ENCODE measurements around the gene ZNF263.

Gene ZNF263

GRCh38 chr16:3282730-3283542 lies at the start of gene ZNF263:
TSS of gene ZNF263 (plus strand) at chr16:3283491. CDS start at chr16:3283819, 328 bp downstream.
- Histone ChIP-seq H3K4me3 (ENCODE audit: low read depth in 1 of 5, low read length in 5 of 5) (peak within 1 kb of the TSS; percentile 75 to 94 (median 89)), H3K27ac (ENCODE audit: low read depth, low read length) (peak within 1 kb of the TSS; percentile 97), H3K9me3 (ENCODE audit: control insufficient read depth in 5 of 5, low read length in 5 of 5) (peaks cover 0 to 26% (median 11%) of the 10 kb centered on the region in 5 donors), H3K9ac (ENCODE audit: low read length in 5 of 5) (peak within 1 kb of the TSS; percentile 92 to 99 (median 94)), H3K4me1 (ENCODE audit: control insufficient read depth in 5 of 5, insufficient read depth in 5 of 5, low read length in 5 of 5) (peaks cover 10 to 36% (median 27%) of the 10 kb centered on the region in 5 donors), H3K27me3 (ENCODE audit: control insufficient read depth in 5 of 5, insufficient read depth in 4 of 5, low read length in 5 of 5) (no peaks in the 10 kb centered on the region), H3K36me3 (ENCODE audit: control insufficient read depth in 5 of 5, insufficient read depth in 5 of 5, low read length in 5 of 5) (peaks cover 7 to 21% (median 19%) of the 10 kb centered on the region in 5 donors)

GRCh38 chr16:3234543-3234856 lies 48.8 kb upstream of the ZNF263 start:
- Histone ChIP-seq H3K9ac (ENCODE audit: low read length in 5 of 5) (peak overlapping the region; percentile 89 to 99 (median 99)), H3K27ac (ENCODE audit: low read depth, low read length) (peak overlapping the region; percentile 92), H3K36me3 (ENCODE audit: control insufficient read depth in 5 of 5, insufficient read depth in 5 of 5, low read length in 5 of 5) (peaks cover 22 to 35% (median 32%) of the 10 kb centered on the region in 5 donors), H3K4me3 (ENCODE audit: low read depth in 1 of 5, low read length in 5 of 5) (peak overlapping the region; percentile 86 to 99 (median 96)), H3K9me3 (ENCODE audit: control insufficient read depth in 5 of 5, low read length in 5 of 5) (peaks cover 0 to 14% (median 8%) of the 10 kb centered on the region in 5 donors), H3K4me1 (ENCODE audit: control insufficient read depth in 5 of 5, insufficient read depth in 5 of 5, low read length in 5 of 5) (peaks cover 2 to 14% (median 12%) of the 10 kb centered on the region in 5 donors), H3K27me3 (ENCODE audit: control insufficient read depth in 5 of 5, insufficient read depth in 4 of 5, low read length in 5 of 5) (no peaks in the 10 kb centered on the region)

- peak within 1 kb of the TSS; percentile 86 to 99 (median 96) for H3K4me3 ChIP-seq (ENCODE audit: low read depth in 1 of 5, low read length in 5 of 5)
- peak within 1 kb of the TSS; percentile 92 for H3K27ac ChIP-seq (ENCODE audit: low read depth, low read length)
- no peaks in the 10 kb centered on the region for H3K27me3 ChIP-seq (ENCODE audit: control insufficient read depth in 5 of 5, insufficient read depth in 4 of 5, low read length in 5 of 5)
- peaks cover 0 to 14% (median 7%) of the 10 kb centered on the region in 5 donors for H3K9me3 ChIP-seq (ENCODE audit: control insufficient read depth in 5 of 5, low read length in 5 of 5)
- H3K4me1 ChIP-seq (ENCODE audit: control insufficient read depth in 5 of 5, insufficient read depth in 5 of 5, low read length in 5 of 5): peaks cover 2 to 14% (median 12%) of the 10 kb centered on the region in 5 donors
- peak within 1 kb of the TSS; percentile 89 to 99 (median 99) for H3K9ac ChIP-seq (ENCODE audit: low read length in 5 of 5)
- H3K36me3 ChIP-seq (ENCODE audit: control insufficient read depth in 5 of 5, insufficient read depth in 5 of 5, low read length in 5 of 5): peaks cover 20 to 30% (median 29%) of the 10 kb centered on the region in 5 donors
Observed at GRCh38 chr16:3234857-3235561, 48.3 kb upstream of the ZNF263 start, which contains the start of gene ZNF200. TSS of gene ZNF200 (minus strand) at chr16:3235158. CDS start at chr16:3233755, 1,403 bp downstream.

GRCh38 chr16:3235856-3236669 lies 47.2 kb upstream of the ZNF263 start:
- Histone ChIP-seq H3K27me3 (ENCODE audit: control insufficient read depth in 5 of 5, insufficient read depth in 4 of 5, low read length in 5 of 5) (no peaks in the 10 kb centered on the region), H3K4me1 (ENCODE audit: control insufficient read depth in 5 of 5, insufficient read depth in 5 of 5, low read length in 5 of 5) (peaks cover 2 to 14% (median 12%) of the 10 kb centered on the region in 5 donors), H3K9ac (ENCODE audit: low read length in 5 of 5) (no peak overlapping the region), H3K9me3 (ENCODE audit: control insufficient read depth in 5 of 5, low read length in 5 of 5) (peaks cover 0 to 11% (median 0%) of the 10 kb centered on the region in 5 donors), H3K4me3 (ENCODE audit: low read depth in 1 of 5, low read length in 5 of 5) (no peak overlapping the region), H3K36me3 (ENCODE audit: control insufficient read depth in 5 of 5, insufficient read depth in 5 of 5, low read length in 5 of 5) (peaks cover 10 to 19% (median 18%) of the 10 kb centered on the region in 5 donors), H3K27ac (ENCODE audit: low read depth, low read length) (no peak overlapping the region)

- Histone ChIP-seq H3K27ac (ENCODE audit: low read depth, low read length) (no peak overlapping the region), H3K9me3 (ENCODE audit: control insufficient read depth in 5 of 5, low read length in 5 of 5) (no peaks in the 10 kb centered on the region)
Observed at GRCh38 chr16:3241761-3242160, 41.5 kb upstream of the ZNF263 start.

GRCh38 chr16:3242709-3243108 lies 40.6 kb upstream of the ZNF263 start:
- H3K9ac ChIP-seq (ENCODE audit: low read length in 5 of 5): no peak overlapping the region
- H3K27ac ChIP-seq (ENCODE audit: low read depth, low read length): no peak overlapping the region
- H3K4me3 ChIP-seq (ENCODE audit: low read depth in 1 of 5, low read length in 5 of 5): no peak overlapping the region
- no peaks in the 10 kb centered on the region for H3K9me3 ChIP-seq (ENCODE audit: control insufficient read depth in 5 of 5, low read length in 5 of 5)
- H3K27me3 ChIP-seq (ENCODE audit: control insufficient read depth in 5 of 5, insufficient read depth in 4 of 5, low read length in 5 of 5): peaks cover 0 to 6% (median 3%) of the 10 kb centered on the region in 5 donors
- no peaks in the 10 kb centered on the region for H3K4me1 ChIP-seq (ENCODE audit: control insufficient read depth in 5 of 5, insufficient read depth in 5 of 5, low read length in 5 of 5)
- no peaks in the 10 kb centered on the region for H3K36me3 ChIP-seq (ENCODE audit: control insufficient read depth in 5 of 5, insufficient read depth in 5 of 5, low read length in 5 of 5)

More at GRCh38 chr16:3241761-3242160, 41.5 kb upstream of the ZNF263 start:
- Histone ChIP-seq H3K36me3 (ENCODE audit: control insufficient read depth in 5 of 5, insufficient read depth in 5 of 5, low read length in 5 of 5) (no peaks in the 10 kb centered on the region), H3K27me3 (ENCODE audit: control insufficient read depth in 5 of 5, insufficient read depth in 4 of 5, low read length in 5 of 5) (peaks cover 0 to 6% (median 3%) of the 10 kb centered on the region in 5 donors), H3K9ac (ENCODE audit: low read length in 5 of 5) (no peak overlapping the region), H3K4me1 (ENCODE audit: control insufficient read depth in 5 of 5, insufficient read depth in 5 of 5, low read length in 5 of 5) (no peaks in the 10 kb centered on the region), H3K4me3 (ENCODE audit: low read depth in 1 of 5, low read length in 5 of 5) (no peak overlapping the region)

- Histone ChIP-seq H3K27ac (ENCODE audit: low read depth, low read length) (no peak overlapping the region), H3K9ac (ENCODE audit: low read length in 5 of 5) (no peak overlapping the region), H3K9me3 (ENCODE audit: control insufficient read depth in 5 of 5, low read length in 5 of 5) (no peaks in the 10 kb centered on the region), H3K36me3 (ENCODE audit: control insufficient read depth in 5 of 5, insufficient read depth in 5 of 5, low read length in 5 of 5) (no peaks in the 10 kb centered on the region), H3K4me3 (ENCODE audit: low read depth in 1 of 5, low read length in 5 of 5) (no peak overlapping the region), H3K27me3 (ENCODE audit: control insufficient read depth in 5 of 5, insufficient read depth in 4 of 5, low read length in 5 of 5) (peaks cover 0 to 6% (median 3%) of the 10 kb centered on the region in 5 donors), H3K4me1 (ENCODE audit: control insufficient read depth in 5 of 5, insufficient read depth in 5 of 5, low read length in 5 of 5) (no peaks in the 10 kb centered on the region)
Observed at GRCh38 chr16:3243882-3244281, 39.4 kb upstream of the ZNF263 start.

- Histone ChIP-seq H3K4me1 (ENCODE audit: control insufficient read depth in 5 of 5, insufficient read depth in 5 of 5, low read length in 5 of 5) (no peaks in the 10 kb centered on the region), H3K27ac (ENCODE audit: low read depth, low read length) (no peak overlapping the region), H3K4me3 (ENCODE audit: low read depth in 1 of 5, low read length in 5 of 5) (no peak overlapping the region), H3K36me3 (ENCODE audit: control insufficient read depth in 5 of 5, insufficient read depth in 5 of 5, low read length in 5 of 5) (no peaks in the 10 kb centered on the region), H3K9ac (ENCODE audit: low read length in 5 of 5) (no peak overlapping the region), H3K9me3 (ENCODE audit: control insufficient read depth in 5 of 5, low read length in 5 of 5) (no peaks in the 10 kb centered on the region), H3K27me3 (ENCODE audit: control insufficient read depth in 5 of 5, insufficient read depth in 4 of 5, low read length in 5 of 5) (peaks cover 2 to 6% (median 3%) of the 10 kb centered on the region in 5 donors)
Observed at GRCh38 chr16:3246002-3246401, 37.3 kb upstream of the ZNF263 start.

- H3K9ac ChIP-seq (ENCODE audit: low read length in 5 of 5): no peak overlapping the region
- H3K27me3 ChIP-seq (ENCODE audit: control insufficient read depth in 5 of 5, insufficient read depth in 4 of 5, low read length in 5 of 5): peaks cover 2 to 6% (median 3%) of the 10 kb centered on the region in 5 donors
- H3K36me3 ChIP-seq (ENCODE audit: control insufficient read depth in 5 of 5, insufficient read depth in 5 of 5, low read length in 5 of 5): no peaks in the 10 kb centered on the region
- H3K27ac ChIP-seq (ENCODE audit: low read depth, low read length): no peak overlapping the region
- H3K4me3 ChIP-seq (ENCODE audit: low read depth in 1 of 5, low read length in 5 of 5): no peak overlapping the region
- H3K4me1 ChIP-seq (ENCODE audit: control insufficient read depth in 5 of 5, insufficient read depth in 5 of 5, low read length in 5 of 5): no peaks in the 10 kb centered on the region
- no peaks in the 10 kb centered on the region for H3K9me3 ChIP-seq (ENCODE audit: control insufficient read depth in 5 of 5, low read length in 5 of 5)
Observed at GRCh38 chr16:3246876-3247275, 36.4 kb upstream of the ZNF263 start.

All from subcutaneous abdominal adipose tissue (tissue), 5 donors.